Measurements from ENCODE around the gene APIP. TPM values are rescaled to one million over a fixed set of nuclear protein-coding genes. Genes with fewer than 3 reads are reported as not detected.
"Not testable (repeated sequence)": the region's sequence is repeated elsewhere in the genome, so short reads cannot be mapped to it uniquely, and the experiment has no call there.

APIP gene
- total and polyA plus RNA-seq, 7 donors: 33.0 to 68.5 (median 43.9) TPM

DNA sequence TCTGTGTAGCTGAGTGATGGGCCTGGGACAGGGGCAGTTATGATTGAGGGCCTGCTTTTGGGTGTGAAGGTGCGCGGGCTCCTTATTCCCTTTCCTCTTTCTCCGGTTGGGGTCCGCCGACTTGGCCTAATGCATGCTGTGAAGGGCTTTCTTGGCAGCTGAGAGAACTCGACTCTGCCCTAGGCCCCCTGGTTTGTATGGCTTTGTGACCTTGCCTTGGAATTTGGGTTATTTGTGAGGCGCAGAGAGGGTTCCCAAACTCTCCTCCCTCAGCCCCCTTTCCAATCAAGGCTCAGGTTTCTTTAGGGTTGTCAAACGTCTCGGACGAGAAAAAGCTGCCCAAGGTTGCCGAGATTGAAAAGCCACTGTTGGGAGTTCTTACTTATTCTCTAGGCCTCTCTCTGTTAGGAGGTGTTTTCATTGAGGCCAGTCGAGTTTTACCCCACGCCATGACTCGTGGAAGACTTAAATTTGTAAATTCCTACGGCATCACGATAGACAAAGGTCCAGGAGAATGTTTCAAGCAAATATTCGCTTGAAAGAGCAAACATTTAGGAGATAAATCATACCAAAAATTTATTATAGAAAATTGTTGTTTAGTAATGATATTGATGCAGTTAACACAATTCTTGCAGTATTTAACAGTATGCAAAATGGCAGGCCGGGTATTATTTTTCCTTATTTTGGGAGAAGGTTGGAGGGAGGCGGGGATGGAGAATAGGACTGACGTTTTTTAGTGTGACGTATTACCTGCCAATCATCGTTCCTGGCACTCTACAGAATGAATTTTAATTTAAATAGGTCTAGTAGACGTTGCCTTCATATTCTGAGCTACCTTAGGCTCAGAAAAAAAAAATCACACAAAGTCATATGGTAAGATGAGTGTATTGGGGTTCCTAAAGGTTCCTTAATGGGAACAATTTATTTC, 928 bp upstream of the APIP start:
- intact Hi-C loops (cut with DNase I): loop anchor here (2.0 to 10.0 kb wide), 3 partner anchors 218 to 865 kb away; partner anchors contain the start of genes CAPRIN1, CD44 and NAT10
- DNase-seq: no peak
- H3K27ac ChIP-seq: peak overlapping the region; percentile 95 to 98 (median 96)
- no peak for TF ChIP-seq POLR2A (IDR thresholded peaks at IDR 0.05)
- no peak for TF ChIP-seq EP300 (IDR thresholded peaks at IDR 0.05)
- WGBS, 2 donors: 10 to 23% methylated on average over 23 of the region's 23 CpGs
- H3K4me3 ChIP-seq: peak overlapping the region; percentile 80 to 93 (median 88)
- no peaks in the 10 kb centered on the region for H3K27me3 ChIP-seq
- H3K9me3 ChIP-seq: no peaks in the 10 kb centered on the region
- H3K36me3 ChIP-seq: peaks cover 0 to 3% (median 0%) of the 10 kb centered on the region in 4 donors
- H3K4me1 ChIP-seq: peaks cover 0 to 40% (median 30%) of the 10 kb centered on the region in 4 donors

GRCh38 chr11:34915136-34916014, 804 bp downstream of the APIP start:
- Histone ChIP-seq H3K4me3 (peak overlapping the region; percentile 80 to 93 (median 88)), H3K4me1 (peaks cover 0 to 35% (median 28%) of the 10 kb centered on the region in 4 donors), H3K9me3 (no peaks in the 10 kb centered on the region), H3K27ac (peak overlapping the region; percentile 95 to 98 (median 96)), H3K27me3 (no peaks in the 10 kb centered on the region), H3K36me3 (peaks cover 0 to 3% (median 0%) of the 10 kb centered on the region in 4 donors)
- intact Hi-C loops (cut with DNase I): loop anchor here (2.0 to 10.0 kb wide), 3 partner anchors 219 to 863 kb away; partner anchors contain the start of genes CAPRIN1, CD44 and NAT10
- WGBS, 2 donors: 5% methylated on average over 34 of the region's 34 CpGs
- no peak for DNase-seq
- TF ChIP-seq POLR2AphosphoS5 (IDR thresholded peaks at IDR 0.05): no peak
- TF ChIP-seq CTCF (IDR thresholded peaks at IDR 0.05): no peak
- no peak for TF ChIP-seq EP300 (IDR thresholded peaks at IDR 0.05)
- TF ChIP-seq POLR2A (IDR thresholded peaks at IDR 0.05): no peak

DNA sequence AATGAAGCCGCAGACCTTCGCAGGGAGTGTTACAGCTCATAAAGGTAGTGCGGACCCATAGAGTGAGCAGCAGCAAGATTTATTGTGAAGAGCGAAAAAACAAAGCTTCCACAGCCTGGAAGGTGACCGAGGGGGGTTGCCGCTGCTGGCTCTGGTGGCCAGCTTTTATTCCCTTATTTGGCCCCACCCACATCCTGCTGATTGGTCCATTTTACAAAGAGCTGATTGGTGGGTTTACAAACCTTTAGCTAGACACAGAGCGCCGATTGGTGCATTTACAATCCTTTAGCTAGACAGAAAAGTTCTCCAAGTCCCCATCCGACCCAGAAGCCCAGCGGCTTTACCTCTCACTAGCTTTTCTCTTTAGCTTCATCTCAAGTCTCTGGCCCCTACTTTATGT, 2.6 kb downstream of the APIP start:
- not testable (repeated sequence) for H3K27ac ChIP-seq, DNase-seq, H3K4me3 ChIP-seq, H3K27me3 ChIP-seq, H3K9me3 ChIP-seq, H3K36me3 ChIP-seq
- H3K4me1 ChIP-seq: peaks cover 0 to 30% (median 24%) of the 10 kb centered on the region in 4 donors
- intact Hi-C loops (cut with DNase I): loop anchor here (10.0 kb wide), 1 partner anchor 221 kb away; the partner anchor contains the start of gene CD44
- 92 to 98% methylated on average over 10 of the region's 10 CpGs for WGBS, 2 donors

GRCh38 chr11:34911676-34912075, 4.5 kb downstream of the APIP start:
- no peak for DNase-seq
- H3K9me3 ChIP-seq: no peaks in the 10 kb centered on the region
- 87 to 90% methylated on average over 2 of the region's 2 CpGs for WGBS, 2 donors
- no peak overlapping the region for H3K4me3 ChIP-seq
- H3K4me1 ChIP-seq: peaks cover 0 to 12% (median 9%) of the 10 kb centered on the region in 4 donors
- TF ChIP-seq POLR2AphosphoS5 (IDR thresholded peaks at IDR 0.05): no peak
- TF ChIP-seq CTCF (IDR thresholded peaks at IDR 0.05): no peak
- no peak for TF ChIP-seq POLR2A (IDR thresholded peaks at IDR 0.05)
- TF ChIP-seq EP300 (IDR thresholded peaks at IDR 0.05): no peak
- H3K27ac ChIP-seq: no peak overlapping the region
- no peaks in the 10 kb centered on the region for H3K27me3 ChIP-seq
- intact Hi-C loops (cut with DNase I): loop anchor here (10.0 kb wide), 1 partner anchor 223 kb away; the partner anchor contains the start of gene CD44
- peaks cover 0 to 3% (median 0%) of the 10 kb centered on the region in 4 donors for H3K36me3 ChIP-seq

- WGBS, 2 donors: 95 to 97% methylated on average over 1 of the region's 1 CpG
- Histone ChIP-seq H3K27ac (no peak overlapping the region), H3K36me3 (peaks cover 0 to 3% (median 0%) of the 10 kb centered on the region in 4 donors), H3K27me3 (no peaks in the 10 kb centered on the region), H3K4me3 (no peak overlapping the region), H3K4me1 (peaks cover 0 to 12% (median 9%) of the 10 kb centered on the region in 4 donors), H3K9me3 (no peaks in the 10 kb centered on the region)
- intact Hi-C loops (cut with DNase I): loop anchor here (10.0 kb wide), 1 partner anchor 224 kb away; the partner anchor contains the start of gene CD44
- no peak for TF ChIP-seq POLR2AphosphoS5 (IDR thresholded peaks at IDR 0.05)
- DNase-seq: no peak
Observed at GRCh38 chr11:34910817-34911216, 5.4 kb downstream of the APIP start.

Data from sigmoid colon (tissue), 7 donors.